ENCODE measurements around the gene LDB2.

GRCh38 chr4:16894406-16894805 is 4.0 kb downstream of the LDB2 start:
- TF ChIP-seq, protein P1, sequence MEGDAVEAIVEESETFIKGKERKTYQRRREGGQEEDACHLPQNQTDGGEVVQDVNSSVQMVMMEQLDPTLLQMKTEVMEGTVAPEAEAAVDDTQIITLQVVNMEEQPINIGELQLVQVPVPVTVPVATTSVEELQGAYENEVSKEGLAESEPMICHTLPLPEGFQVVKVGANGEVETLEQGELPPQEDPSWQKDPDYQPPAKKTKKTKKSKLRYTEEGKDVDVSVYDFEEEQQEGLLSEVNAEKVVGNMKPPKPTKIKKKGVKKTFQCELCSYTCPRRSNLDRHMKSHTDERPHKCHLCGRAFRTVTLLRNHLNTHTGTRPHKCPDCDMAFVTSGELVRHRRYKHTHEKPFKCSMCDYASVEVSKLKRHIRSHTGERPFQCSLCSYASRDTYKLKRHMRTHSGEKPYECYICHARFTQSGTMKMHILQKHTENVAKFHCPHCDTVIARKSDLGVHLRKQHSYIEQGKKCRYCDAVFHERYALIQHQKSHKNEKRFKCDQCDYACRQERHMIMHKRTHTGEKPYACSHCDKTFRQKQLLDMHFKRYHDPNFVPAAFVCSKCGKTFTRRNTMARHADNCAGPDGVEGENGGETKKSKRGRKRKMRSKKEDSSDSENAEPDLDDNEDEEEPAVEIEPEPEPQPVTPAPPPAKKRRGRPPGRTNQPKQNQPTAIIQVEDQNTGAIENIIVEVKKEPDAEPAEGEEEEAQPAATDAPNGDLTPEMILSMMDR (conservative IDR thresholded peaks at IDR 0.05; ENCODE audit: low read length) = no peak
- no peak for TF ChIP-seq EZH2phosphoT487 (IDR thresholded peaks at IDR 0.05; ENCODE audit: borderline replicate concordance)

Data from Loucy (cell line).